ENCODE measurements around the gene OR4D2.

OR4D2 gene

GRCh38 chr17:58156839-58157803, 9.7 kb upstream of the OR4D2 start:
- Mint-ChIP-seq H3K4me1 (peaks cover 35% of the 10 kb centered on the region), H3K4me3 (peak overlapping the region; percentile 91 to 95), H3K27ac (peak overlapping the region; percentile 72 to 93), H3K9me3 (peaks cover 0 to 4% of the 10 kb centered on the region in 2 donors), H3K27me3 (no peaks in the 10 kb centered on the region)
- DNase-seq (peak; percentile 52 to 74), ATAC-seq (peak; percentile 89)

- H3K4me3 Mint-ChIP-seq, result no peak overlapping the region
- H3K4me1 Mint-ChIP-seq, result peaks cover 25% of the 10 kb centered on the region
- no peak for ATAC-seq
- H3K27me3 Mint-ChIP-seq, result no peaks in the 10 kb centered on the region
- H3K9me3 Mint-ChIP-seq, result peaks cover 0 to 4% of the 10 kb centered on the region in 2 donors
- no peak overlapping the region for H3K27ac Mint-ChIP-seq
- no peak for DNase-seq
Measured at GRCh38 chr17:58158181-58158580, 8.6 kb upstream of the OR4D2 start.

GRCh38 chr17:58161566-58161965, 5.2 kb upstream of the OR4D2 start:
- Mint-ChIP-seq H3K9me3 (peaks cover 0 to 4% of the 10 kb centered on the region in 2 donors), H3K4me1 (peaks cover 10% of the 10 kb centered on the region), H3K27me3 (no peaks in the 10 kb centered on the region), H3K4me3 (no peak overlapping the region), H3K27ac (no peak overlapping the region)
- ATAC-seq, result no peak
- no peak for DNase-seq

GRCh38 chr17:58165981-58166380, 801 bp upstream of the OR4D2 start:
- Mint-ChIP-seq H3K9me3 (peaks cover 0 to 5% of the 10 kb centered on the region in 2 donors), H3K27me3 (no peaks in the 10 kb centered on the region), H3K4me1 (peaks cover 13% of the 10 kb centered on the region), H3K27ac (no peak overlapping the region), H3K4me3 (no peak overlapping the region)
- ATAC-seq (no peak), DNase-seq (no peak)

GRCh38 chr17:58170622-58171021, 3.8 kb downstream of the OR4D2 start:
- H3K4me1 Mint-ChIP-seq, result peaks cover 19% of the 10 kb centered on the region

GRCh38 chr17:58172369-58173071, 5.7 kb downstream of the OR4D2 start:
- H3K27ac Mint-ChIP-seq, result peak overlapping the region; percentile 23 to 41
- H3K4me1 Mint-ChIP-seq, result peaks cover 19% of the 10 kb centered on the region
- peaks cover 0 to 5% of the 10 kb centered on the region in 2 donors for H3K9me3 Mint-ChIP-seq
- peak; percentile 35 to 48 for DNase-seq
- H3K27me3 Mint-ChIP-seq, result no peaks in the 10 kb centered on the region
- H3K4me3 Mint-ChIP-seq, result peak overlapping the region in 1 of 2 donors; percentile 45
- peak; percentile 90 for ATAC-seq

More at GRCh38 chr17:58170622-58171021, 3.8 kb downstream of the OR4D2 start:
- DNase-seq, result no peak
- Mint-ChIP-seq H3K9me3 (peaks cover 0 to 5% of the 10 kb centered on the region in 2 donors), H3K27ac (peak overlapping the region in 1 of 2 donors; percentile 42), H3K4me3 (peak overlapping the region; percentile 10 to 57), H3K27me3 (no peaks in the 10 kb centered on the region)
- no peak for ATAC-seq

- H3K27me3 Mint-ChIP-seq, result no peaks in the 10 kb centered on the region
- DNase-seq, result no peak
- no peak overlapping the region for H3K4me3 Mint-ChIP-seq
- no peak for ATAC-seq
- H3K4me1 Mint-ChIP-seq, result peaks cover 15% of the 10 kb centered on the region
- no peaks in the 10 kb centered on the region for H3K9me3 Mint-ChIP-seq
- H3K27ac Mint-ChIP-seq, result no peak overlapping the region
Measured at GRCh38 chr17:58174871-58175270, 8.1 kb downstream of the OR4D2 start.

GRCh38 chr17:58176200-58176599, 9.4 kb downstream of the OR4D2 start:
- H3K27ac Mint-ChIP-seq, result no peak overlapping the region
- peaks cover 6% of the 10 kb centered on the region for H3K4me1 Mint-ChIP-seq
- ATAC-seq (no peak), DNase-seq (no peak)
- no peaks in the 10 kb centered on the region for H3K9me3 Mint-ChIP-seq
- H3K27me3 Mint-ChIP-seq, result no peaks in the 10 kb centered on the region
- no peak overlapping the region for H3K4me3 Mint-ChIP-seq

- no peak overlapping the region for H3K27ac Mint-ChIP-seq
Measured at GRCh38 chr17:58181796-58182195, 15.0 kb downstream of the OR4D2 start.

GRCh38 chr17:58183514-58183913, 16.7 kb downstream of the OR4D2 start:
- Mint-ChIP-seq H3K27ac (no peak overlapping the region), H3K27me3 (peaks cover 5% of the 10 kb centered on the region), H3K4me3 (no peak overlapping the region), H3K4me1 (no peaks in the 10 kb centered on the region), H3K9me3 (no peaks in the 10 kb centered on the region)
- no peak for DNase-seq
- no peak for ATAC-seq

More at GRCh38 chr17:58181796-58182195, 15.0 kb downstream of the OR4D2 start:
- H3K4me1 Mint-ChIP-seq, result no peaks in the 10 kb centered on the region
- DNase-seq, result no peak
- ATAC-seq, result no peak
- no peaks in the 10 kb centered on the region for H3K27me3 Mint-ChIP-seq
- H3K4me3 Mint-ChIP-seq, result no peak overlapping the region
- no peaks in the 10 kb centered on the region for H3K9me3 Mint-ChIP-seq

GRCh38 chr17:58184308-58184985, 17.7 kb downstream of the OR4D2 start:
- Mint-ChIP-seq H3K27ac (no peak overlapping the region), H3K9me3 (no peaks in the 10 kb centered on the region), H3K4me1 (no peaks in the 10 kb centered on the region), H3K27me3 (peaks cover 5% of the 10 kb centered on the region), H3K4me3 (no peak overlapping the region)
- ATAC-seq, result no peak
- DNase-seq, result no peak

- H3K27ac Mint-ChIP-seq, result no peak overlapping the region
- H3K27me3 Mint-ChIP-seq, result peaks cover 5% of the 10 kb centered on the region
- H3K4me1 Mint-ChIP-seq, result no peaks in the 10 kb centered on the region
- DNase-seq, result no peak
- H3K9me3 Mint-ChIP-seq, result no peaks in the 10 kb centered on the region
- no peak for ATAC-seq
- no peak overlapping the region for H3K4me3 Mint-ChIP-seq
Measured at GRCh38 chr17:58184986-58185761, 18.4 kb downstream of the OR4D2 start.

GRCh38 chr17:58186591-58186990, 19.8 kb downstream of the OR4D2 start:
- H3K4me3 Mint-ChIP-seq, result no peak overlapping the region
- no peaks in the 10 kb centered on the region for H3K9me3 Mint-ChIP-seq
- H3K27me3 Mint-ChIP-seq, result peaks cover 15% of the 10 kb centered on the region

GRCh38 chr17:58187063-58187462, 20.3 kb downstream of the OR4D2 start:
- Mint-ChIP-seq H3K4me3 (no peak overlapping the region), H3K27ac (no peak overlapping the region)
- no peak for ATAC-seq

More at GRCh38 chr17:58186591-58186990, 19.8 kb downstream of the OR4D2 start:
- H3K27ac Mint-ChIP-seq, result no peak overlapping the region
- ATAC-seq, result no peak
- DNase-seq, result no peak
- no peaks in the 10 kb centered on the region for H3K4me1 Mint-ChIP-seq

GRCh38 chr17:58187675-58188074, 20.9 kb downstream of the OR4D2 start:
- no peaks in the 10 kb centered on the region for H3K4me1 Mint-ChIP-seq
- ATAC-seq (no peak), DNase-seq (no peak)
- peaks cover 15% of the 10 kb centered on the region for H3K27me3 Mint-ChIP-seq
- no peaks in the 10 kb centered on the region for H3K9me3 Mint-ChIP-seq
- H3K4me3 Mint-ChIP-seq, result no peak overlapping the region
- H3K27ac Mint-ChIP-seq, result no peak overlapping the region

More at GRCh38 chr17:58187063-58187462, 20.3 kb downstream of the OR4D2 start:
- no peaks in the 10 kb centered on the region for H3K9me3 Mint-ChIP-seq
- no peaks in the 10 kb centered on the region for H3K4me1 Mint-ChIP-seq
- DNase-seq, result no peak
- H3K27me3 Mint-ChIP-seq, result peaks cover 15% of the 10 kb centered on the region

Data from stimulated activated naive CD8-positive, alpha-beta T cell treated with anti-CD3 and anti-CD28 coated beads, Interleukin-15, amount 100 ng/mL, for 72 hours (primary cell).